DLD1 (cell line): ENCODE measurements around the gene TTC3.

Source experiments
- in situ Hi-C: cut with HindIII; loops from 2 replicates; pipeline ENCODE4 v1.10.0; 2017; ENCODE audit warnings: low sequenced_read_pairs

The TTC3 gene

GRCh38 chr21:37145635-37146111 is 72.6 kb downstream of the TTC3 start:
- in situ Hi-C loops = no loop called here

DNA sequence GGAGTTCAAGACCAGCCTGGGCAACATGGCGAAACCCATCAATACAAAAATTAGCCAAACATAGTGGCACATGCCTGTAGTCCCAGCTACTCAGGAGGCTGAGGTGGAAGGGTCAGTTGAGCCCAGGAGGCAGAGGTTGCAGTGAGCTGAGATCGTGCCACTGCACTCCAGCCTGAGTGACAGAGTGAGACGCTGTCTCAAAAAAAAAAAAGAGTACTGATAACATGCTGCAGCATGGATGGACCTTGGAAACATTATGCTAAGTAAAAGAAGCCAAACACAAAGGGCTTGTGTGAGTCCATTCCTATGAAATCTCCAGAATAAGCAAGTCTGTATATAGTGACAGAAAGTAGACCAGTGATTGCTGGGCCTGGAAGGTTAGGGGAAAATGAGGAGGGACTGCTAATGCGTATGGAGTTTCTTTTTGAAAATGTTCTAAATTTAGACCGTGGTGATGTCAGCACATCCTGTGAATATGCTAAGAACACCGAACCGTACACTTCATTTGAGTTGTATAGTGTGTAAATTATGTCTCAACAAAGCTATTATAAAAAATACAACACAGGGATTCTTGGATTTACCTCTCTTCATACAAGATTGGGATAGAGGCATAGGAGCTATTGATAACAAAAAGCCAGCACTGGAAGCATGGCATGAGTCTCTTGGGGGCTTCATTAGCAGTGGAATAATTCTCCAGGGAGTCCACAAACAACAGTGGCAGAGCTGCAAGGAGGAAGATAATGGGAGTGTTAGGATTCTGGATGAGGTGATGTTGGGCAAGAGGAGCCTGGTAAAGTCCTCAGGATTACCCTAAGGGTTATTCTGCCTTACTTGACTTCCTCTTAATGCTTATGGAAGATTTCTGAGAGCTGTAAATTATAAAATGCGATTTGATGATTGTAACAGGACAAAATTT is 73.5 kb downstream of the TTC3 start:
- in situ Hi-C loops = no loop called here

GRCh38 chr21:37149411-37149810 is 76.4 kb downstream of the TTC3 start:
- in situ Hi-C loops = no loop called here

DNA sequence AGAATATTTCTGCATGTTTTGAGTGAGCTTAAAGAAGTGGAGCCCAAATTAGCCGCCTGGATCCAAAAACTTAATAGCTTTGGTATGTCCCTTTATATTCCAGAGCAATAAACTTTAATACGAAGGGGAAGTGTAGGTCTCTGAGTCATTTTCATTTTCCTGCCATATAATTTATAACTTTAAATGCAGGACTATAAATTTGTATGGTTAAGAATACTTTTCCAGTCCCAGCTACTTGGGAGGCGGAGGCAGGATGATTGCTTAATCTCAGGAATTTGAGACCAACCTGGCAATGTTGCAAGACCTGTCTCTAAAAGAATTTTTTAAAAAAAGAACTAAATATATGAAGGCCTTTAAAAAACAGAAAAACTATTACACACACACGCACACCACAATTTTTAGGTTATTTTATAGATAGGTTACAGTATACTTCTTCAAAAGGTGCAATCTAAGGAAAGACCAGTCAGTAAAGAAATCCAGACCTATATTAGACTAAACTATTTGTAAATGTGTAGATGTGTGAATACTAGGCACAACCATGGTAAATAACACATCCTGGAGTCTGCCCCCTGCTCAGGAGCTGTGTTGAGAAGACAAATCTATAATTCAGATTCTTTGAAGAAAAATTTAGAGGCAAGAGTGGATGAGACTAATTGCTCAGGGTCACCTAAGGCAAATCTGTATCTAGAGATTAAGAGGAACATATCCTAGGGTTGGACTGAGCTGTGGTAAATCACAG is 80.3 kb downstream of the TTC3 start:
- in situ Hi-C loops = no loop called here

GRCh38 chr21:37153935-37154350 is 80.9 kb downstream of the TTC3 start:
- in situ Hi-C loops = no loop called here

DNA sequence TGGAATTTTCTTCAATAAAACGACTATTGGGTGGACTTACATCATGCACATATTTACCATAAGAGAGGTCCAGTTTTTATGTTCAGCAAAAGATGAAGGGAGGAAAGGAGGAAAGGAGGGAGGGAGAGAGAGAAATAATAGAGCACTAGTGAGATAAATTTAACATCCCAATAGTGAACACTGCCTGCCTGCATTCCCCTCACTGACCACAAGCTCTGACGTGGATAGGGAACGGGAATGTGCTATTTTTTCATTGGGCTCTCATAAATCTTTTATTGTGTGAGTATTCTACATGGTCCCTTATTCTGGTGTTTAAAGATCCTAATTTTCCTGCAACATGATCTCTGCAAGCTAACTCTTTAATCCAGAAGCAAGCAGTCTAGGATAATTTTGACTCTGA is 82.1 kb downstream of the TTC3 start:
- in situ Hi-C loops = no loop called here

GRCh38 chr21:37157938-37158337 is 84.9 kb downstream of the TTC3 start:
- in situ Hi-C loops = no loop called here

DNA sequence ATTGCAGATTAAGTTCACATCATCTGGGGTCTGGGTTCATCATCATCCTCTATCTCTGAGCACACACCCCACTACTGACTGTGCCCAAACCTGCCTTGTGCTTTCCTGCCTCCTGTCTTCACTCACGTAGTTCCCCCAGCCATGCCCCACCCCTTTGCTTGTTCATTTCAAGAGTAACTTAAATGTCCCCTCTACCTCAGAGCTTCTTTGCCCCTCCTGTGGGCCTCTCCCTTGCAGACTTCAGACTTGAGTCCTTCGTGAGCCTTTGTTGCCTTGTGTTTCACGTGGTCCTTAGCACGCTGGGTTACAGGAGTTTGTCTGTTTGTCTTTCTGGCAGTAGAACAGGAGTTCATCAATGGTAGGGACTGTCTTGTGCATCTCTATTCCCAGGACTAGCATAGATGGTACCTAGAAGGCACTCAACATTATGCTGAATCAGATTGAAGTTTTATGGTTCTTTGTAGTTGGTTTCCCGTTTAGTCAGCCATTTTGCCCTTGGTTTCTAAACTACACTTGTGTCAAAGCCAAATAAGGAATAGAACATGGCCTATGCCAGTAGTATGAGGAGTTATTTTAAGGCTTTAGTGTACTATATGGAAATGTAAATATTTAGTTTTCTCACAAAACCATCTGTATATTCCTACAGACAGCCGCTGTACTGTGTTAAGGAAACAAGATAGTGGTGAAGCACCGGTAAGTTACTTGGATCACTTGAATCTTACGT is 86.2 kb downstream of the TTC3 start:
- in situ Hi-C loops = no loop called here

DNA sequence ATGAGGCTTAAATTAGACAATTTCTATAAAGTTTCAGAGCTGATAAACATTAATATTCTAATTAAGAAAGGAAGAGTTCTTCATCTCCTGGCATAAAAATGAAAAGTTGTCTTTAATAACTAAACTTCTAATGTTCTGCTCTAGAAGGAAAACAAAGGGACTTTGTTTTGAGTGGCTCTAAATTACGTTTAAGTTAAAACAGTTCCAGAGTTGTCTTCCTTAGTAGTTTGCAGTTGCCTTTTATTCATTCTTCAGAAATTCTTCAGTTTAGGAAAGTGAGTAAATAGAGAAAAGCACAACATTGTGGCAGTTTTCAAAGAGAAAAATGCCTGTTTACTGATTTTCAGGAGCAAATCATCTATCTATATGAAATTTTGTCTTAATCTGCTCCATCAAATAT is 86.9 kb downstream of the TTC3 start:
- in situ Hi-C loops = no loop called here

- in situ Hi-C loops = no loop called here
These were observed 91.7 kb downstream of the TTC3 start for GRCh38 chr21:37164742-37165141.

- in situ Hi-C loops = no loop called here
These were observed 92.5 kb downstream of the TTC3 start for GRCh38 chr21:37165586-37165985.

DNA sequence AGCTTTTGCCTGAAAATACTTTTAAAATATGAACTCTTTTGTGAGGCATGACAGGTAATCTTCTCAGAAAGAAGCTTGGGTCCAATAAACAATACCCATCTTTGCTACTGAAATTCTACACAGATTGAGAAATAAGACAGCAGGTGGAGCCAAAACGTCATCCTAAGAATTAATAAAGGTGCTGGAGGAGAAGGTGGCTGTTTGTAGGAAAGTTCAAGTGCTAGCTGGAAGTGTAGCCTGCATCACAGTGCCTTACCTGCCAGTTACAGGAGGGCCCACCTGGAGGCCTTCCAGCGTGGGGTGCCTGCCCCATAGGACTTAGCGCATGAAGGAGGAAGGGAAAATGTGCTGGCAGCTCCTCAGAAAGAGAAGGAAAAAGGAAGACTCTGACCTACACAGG is 93.7 kb downstream of the TTC3 start:
- in situ Hi-C loops = no loop called here

DNA sequence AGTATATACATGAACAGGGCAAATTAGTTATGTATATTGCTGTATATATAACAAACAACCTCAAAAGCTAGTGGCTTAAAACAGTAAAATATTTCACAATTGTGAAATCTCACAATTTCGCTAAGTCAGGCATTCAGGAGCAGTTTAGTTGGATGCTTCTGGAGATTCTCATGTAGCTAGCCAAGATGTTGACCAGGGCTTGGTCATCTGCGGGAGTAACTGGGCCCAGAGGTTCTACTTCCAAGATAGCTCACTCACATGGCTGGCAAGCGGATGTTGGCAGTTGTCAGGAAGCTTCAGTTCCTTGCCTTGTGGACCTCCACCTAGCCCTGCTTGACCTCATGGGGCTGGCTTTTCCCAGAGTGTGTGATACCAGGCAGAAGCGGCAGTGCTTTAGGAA is 95.6 kb downstream of the TTC3 start:
- in situ Hi-C loops = no loop called here

GRCh38 chr21:37172646-37173045 is 99.6 kb downstream of the TTC3 start:
- in situ Hi-C loops = no loop called here

GRCh38 chr21:37176716-37177115 is 103.7 kb downstream of the TTC3 start:
- in situ Hi-C loops = no loop called here

- in situ Hi-C loops = no loop called here
These were observed 108.0 kb downstream of the TTC3 start for GRCh38 chr21:37181059-37181458.

- in situ Hi-C loops = no loop called here
These were observed 109.2 kb downstream of the TTC3 start for GRCh38 chr21:37182222-37182621.

DNA sequence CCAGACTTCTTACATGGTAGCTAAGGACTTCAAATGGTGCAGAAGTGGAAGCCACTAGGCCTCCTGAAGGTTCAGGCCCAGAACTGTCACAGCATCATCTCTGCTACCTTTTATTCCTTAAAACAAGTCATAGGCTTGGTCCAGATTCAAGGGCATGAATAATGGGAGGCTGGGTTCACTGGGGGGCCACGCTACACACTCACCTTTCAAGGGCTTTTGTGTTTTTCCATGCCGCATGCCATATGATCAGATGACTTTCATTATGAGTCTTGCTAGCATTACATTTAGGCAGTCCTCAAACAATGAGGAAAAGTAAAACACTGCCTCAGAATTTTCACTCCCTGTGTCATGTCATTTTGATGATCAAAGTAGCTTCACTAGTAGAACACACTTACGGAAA is 110.7 kb downstream of the TTC3 start:
- in situ Hi-C loops = no loop called here

DNA sequence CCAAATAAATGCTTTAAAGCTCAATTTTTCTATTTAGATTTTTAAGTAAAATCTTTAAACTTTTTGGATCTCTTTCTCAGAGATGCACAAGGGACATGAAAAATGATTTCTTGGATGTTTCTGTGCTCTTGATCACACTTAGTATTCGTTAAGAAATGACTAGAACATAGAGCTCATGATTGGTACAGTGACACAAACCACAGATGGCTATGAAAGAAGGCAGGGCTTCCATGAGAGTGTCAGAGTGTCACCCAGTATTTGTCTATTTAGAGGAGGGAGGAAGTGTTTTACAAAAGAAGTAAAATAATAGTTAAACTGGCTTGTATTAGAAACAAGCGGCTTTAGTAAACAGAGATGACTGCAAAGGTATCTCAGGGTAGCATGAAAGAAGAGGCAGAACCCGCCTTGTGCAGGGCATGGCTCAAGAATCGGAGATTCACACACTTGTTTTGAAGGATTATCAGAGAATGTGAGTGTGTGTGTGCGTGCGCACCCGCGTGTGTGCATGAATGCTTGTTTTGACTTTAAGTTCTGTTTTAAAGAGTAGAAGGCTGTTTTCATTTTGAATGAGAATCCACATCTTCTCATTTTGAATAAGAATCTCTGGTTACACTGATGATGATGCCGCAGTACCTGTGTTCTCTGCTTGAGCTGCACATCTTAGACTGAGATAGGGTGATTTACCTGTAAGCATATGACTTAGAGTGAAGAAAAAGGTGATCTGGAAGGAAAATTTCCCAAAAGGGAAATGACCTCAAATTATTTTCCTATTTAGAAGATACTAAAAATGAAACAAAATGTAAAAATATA is 111.9 kb downstream of the TTC3 start:
- in situ Hi-C loops = no loop called here

DNA sequence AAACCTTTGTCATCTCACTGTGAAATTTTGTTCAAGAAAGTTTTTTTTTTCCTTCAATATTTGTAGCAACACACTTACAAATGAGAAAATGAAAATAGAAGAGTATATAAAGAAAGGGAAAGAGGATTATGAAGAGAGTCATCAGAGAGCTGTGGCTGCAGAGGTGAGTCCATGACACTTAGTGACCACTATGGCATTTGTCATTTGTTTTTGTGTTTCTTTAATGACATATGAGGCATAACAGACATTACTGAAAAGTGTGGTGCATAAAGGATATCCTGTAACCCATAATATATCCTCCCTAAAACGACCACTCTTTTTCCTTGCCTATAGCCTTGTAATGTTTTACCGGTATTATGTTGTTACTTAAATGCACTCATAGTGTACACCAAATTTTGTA is 113.9 kb downstream of the TTC3 start:
- in situ Hi-C loops = no loop called here

GRCh38 chr21:37188825-37189224 is 115.8 kb downstream of the TTC3 start:
- in situ Hi-C loops = no loop called here
